Measurements from ENCODE around the gene SOSTDC1. TPM values are rescaled to one million over a fixed set of nuclear protein-coding genes. Genes with fewer than 3 reads are reported as not detected.

SOSTDC1 gene
- total RNA-seq, 1 donor from 2014 or later, result 1.4 TPM

Other genes with a start within 250 kb of the SOSTDC1 start
- gene CRPPA, start 44.2 kb downstream of the SOSTDC1 start, total RNA-seq, result 4.0 and 4.8 TPM in 2 replicates
- gene LRRC72, start 61.1 kb upstream of the SOSTDC1 start, total RNA-seq, result not detected in 2 replicates
- 24.7 and 25.0 TPM in 2 replicates for gene ANKMY2, start 180.0 kb upstream of the SOSTDC1 start, total RNA-seq
- 98.2 and 108 TPM in 2 replicates for gene BZW2, start 180.4 kb upstream of the SOSTDC1 start, total RNA-seq